Measurements from ENCODE around the gene RCSD1.
"Not testable (repeated sequence)": the region's sequence is repeated elsewhere in the genome, so short reads cannot be mapped to it uniquely, and the experiment has no call there.

Gene RCSD1

DNA sequence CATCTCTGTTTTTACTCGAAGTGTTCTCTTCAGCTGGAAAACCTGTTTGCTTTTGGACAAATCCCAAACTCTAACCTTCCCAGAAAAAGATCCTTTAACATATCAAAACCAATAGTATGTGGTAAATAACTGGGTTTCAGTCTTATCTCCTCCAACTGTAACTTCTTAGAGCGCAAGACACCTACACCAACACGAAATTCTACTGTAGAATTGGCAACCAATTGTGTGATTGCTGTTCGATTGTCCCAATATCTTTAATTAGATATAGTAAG, 85.9 kb downstream of the RCSD1 start:
- no peak for DNase-seq (ENCODE audit: low read depth)

GRCh38 chr1:167717351-167717750, 87.3 kb downstream of the RCSD1 start:
- DNase-seq (ENCODE audit: low read depth): no peak

DNA sequence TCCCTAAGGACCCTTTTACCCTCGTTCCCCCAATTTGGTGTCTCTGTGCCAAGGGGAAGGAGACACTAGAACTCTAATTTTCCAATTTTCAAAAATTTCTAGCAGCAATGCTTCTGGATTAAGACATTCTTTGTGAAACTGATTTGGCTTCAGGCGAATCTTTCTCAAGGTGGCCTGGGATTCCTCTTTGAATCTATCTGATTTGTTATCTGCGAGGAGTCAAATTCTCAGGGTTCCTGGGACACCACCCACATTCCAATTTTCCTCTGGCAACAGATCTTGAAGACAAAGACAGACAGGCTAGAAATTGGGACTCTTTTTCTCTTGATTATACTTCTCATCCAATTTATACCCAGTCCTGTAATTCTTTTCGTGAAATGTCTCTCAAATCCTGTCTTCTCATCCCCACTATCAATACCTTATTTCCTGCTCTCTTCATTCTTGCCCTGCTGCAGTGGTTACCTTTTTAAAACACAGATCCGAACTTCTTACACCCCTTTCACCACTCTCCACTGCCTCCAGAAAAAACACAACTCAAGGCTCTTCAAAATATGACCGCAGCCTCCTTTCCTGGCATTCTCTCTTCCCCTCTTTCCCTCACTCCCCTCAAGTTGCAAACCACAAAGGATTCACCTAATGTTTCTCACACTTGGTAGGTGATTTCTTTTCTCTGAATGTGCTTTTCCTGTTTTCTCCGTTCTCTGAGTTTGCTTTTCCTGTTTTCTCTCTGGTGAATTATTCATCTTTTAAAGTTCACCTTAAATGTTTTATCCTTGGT, 89.1 kb downstream of the RCSD1 start:
- no peak for DNase-seq (ENCODE audit: low read depth)

- DNase-seq (ENCODE audit: low read depth): not testable (repeated sequence)
Measured at GRCh38 chr1:167719715-167720421, 89.8 kb downstream of the RCSD1 start.

- DNase-seq (ENCODE audit: low read depth): no peak
Measured at GRCh38 chr1:167720965-167721616, 91.1 kb downstream of the RCSD1 start.

GRCh38 chr1:167721617-167722151, 91.7 kb downstream of the RCSD1 start, which contains the start of gene MPZL1:
Gene MPZL1, plus strand, starts transcription at chr1:167721982. Its CDS starts 170 bp downstream, at chr1:167722152.
- peak; percentile 90 for DNase-seq (ENCODE audit: low read depth)

- no peak for DNase-seq (ENCODE audit: low read depth)
Measured at GRCh38 chr1:167722152-167722869, 92.3 kb downstream of the RCSD1 start.

GRCh38 chr1:167722870-167723251, 92.8 kb downstream of the RCSD1 start:
- DNase-seq (ENCODE audit: low read depth): no peak

- DNase-seq (ENCODE audit: low read depth): no peak
Measured at GRCh38 chr1:167723707-167724323, 93.8 kb downstream of the RCSD1 start.

DNA sequence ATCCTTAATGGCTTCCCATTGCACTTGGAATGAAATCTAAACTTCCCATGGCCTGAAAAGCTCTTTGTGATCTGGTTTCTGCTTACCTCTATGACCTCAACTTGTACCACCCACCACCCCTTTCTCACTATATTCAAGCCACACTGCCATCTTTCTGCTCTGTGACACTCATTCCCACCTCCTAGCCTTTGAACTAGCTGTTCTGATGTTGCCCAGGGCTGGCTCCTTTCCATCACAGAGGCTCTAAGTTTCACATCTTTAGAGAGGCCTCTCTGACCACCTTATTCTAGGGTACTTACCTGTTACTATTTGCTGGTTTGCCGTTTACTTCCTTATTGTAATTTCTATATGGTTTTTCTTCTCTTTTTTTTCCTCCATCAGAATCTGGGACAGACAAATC, 96.0 kb downstream of the RCSD1 start:
- DNase-seq (ENCODE audit: low read depth): no peak

DNA sequence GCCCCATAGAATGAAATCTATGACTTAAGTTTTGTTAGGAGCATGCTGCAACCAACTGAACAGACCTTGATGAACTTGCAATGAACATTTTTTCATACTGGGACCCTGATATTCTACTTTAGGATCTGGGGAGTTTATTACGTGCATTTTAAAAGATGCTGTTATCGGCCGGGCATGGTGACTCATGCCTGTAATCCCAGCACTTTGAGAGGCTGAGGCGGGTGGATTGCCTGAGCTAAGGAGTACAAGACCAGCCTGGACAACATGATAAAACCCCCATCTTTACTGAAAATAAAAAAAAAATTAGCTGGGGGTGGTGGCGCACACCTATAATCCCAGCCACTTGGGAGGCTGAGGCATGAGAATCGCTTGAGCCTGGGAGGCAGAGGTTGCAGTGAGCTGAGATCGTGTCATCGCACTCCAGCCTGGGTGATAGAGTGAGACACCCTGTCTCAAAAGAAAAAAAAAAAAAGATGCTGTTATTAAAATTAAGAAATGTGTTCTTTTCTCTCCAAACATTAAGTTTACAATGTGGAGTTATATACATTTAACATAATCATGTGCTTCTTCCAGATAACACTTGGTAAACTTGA, 98.9 kb downstream of the RCSD1 start:
- DNase-seq (ENCODE audit: low read depth): no peak

GRCh38 chr1:167734227-167734626, 104.2 kb downstream of the RCSD1 start:
- no peak for DNase-seq (ENCODE audit: low read depth)

- no peak for DNase-seq (ENCODE audit: low read depth)
Measured at GRCh38 chr1:167734841-167735240, 104.8 kb downstream of the RCSD1 start.

DNA sequence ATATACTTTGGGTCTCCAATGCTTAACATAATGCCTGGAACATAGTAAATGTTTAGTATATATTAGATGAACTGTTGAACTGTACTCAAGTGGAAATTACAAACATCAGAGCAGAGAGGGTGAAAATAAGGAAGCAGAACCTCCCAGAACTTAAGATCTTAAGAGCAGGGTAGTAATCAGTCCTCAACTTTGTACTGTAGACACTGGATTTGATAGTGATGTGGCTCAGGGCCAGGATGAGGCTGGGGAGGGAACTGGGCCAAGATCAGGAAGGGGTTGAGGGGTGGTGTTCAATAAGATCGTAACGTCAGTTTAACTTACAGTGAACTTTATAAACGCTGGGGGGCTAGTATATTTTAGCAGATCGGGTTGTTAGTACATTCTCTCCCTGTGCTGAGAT, 107.1 kb downstream of the RCSD1 start:
- DNase-seq (ENCODE audit: low read depth): no peak

GRCh38 chr1:167738158-167738557, 108.1 kb downstream of the RCSD1 start:
- DNase-seq (ENCODE audit: low read depth): no peak

DNA sequence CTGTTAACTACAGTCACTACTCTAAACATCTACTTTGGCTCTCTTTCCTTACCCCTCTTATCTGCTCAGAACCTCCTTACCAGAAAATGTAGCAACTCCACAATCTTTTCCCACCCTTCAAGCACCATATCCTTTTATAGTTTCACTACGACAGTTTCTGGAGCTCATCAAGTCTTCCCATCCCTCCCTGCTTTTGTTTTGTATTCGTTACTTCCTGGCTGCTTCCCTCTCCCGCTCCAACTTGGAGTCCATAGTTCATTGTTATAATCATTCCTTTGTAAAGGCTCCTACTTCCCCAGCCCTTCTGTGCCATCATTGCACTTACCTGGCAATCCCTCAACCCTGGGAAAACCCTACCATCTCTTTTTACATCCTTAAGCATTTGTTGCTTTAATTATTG, 109.7 kb downstream of the RCSD1 start:
- DNase-seq (ENCODE audit: low read depth): no peak

DNA sequence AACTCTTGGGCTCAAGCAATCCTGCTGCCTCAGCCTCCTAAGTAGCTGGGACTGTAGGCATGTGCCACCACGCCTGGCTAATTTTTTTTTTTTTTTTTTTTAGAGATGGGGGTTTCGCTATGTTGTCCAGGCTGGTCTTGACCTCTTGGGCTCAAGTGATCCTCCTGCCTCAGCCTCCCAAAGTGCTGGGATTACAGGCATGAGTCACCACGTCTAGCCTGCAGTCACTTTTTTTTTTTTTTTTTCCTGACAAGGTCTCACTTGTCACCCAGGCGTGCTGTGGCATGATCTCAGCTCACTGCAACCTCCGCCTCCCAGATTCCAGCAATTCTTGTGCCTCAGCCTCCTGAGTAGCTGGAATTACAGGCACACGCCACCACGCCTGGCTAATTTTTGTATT, 111.1 kb downstream of the RCSD1 start:
- not testable (repeated sequence) for DNase-seq (ENCODE audit: low read depth)

DNA sequence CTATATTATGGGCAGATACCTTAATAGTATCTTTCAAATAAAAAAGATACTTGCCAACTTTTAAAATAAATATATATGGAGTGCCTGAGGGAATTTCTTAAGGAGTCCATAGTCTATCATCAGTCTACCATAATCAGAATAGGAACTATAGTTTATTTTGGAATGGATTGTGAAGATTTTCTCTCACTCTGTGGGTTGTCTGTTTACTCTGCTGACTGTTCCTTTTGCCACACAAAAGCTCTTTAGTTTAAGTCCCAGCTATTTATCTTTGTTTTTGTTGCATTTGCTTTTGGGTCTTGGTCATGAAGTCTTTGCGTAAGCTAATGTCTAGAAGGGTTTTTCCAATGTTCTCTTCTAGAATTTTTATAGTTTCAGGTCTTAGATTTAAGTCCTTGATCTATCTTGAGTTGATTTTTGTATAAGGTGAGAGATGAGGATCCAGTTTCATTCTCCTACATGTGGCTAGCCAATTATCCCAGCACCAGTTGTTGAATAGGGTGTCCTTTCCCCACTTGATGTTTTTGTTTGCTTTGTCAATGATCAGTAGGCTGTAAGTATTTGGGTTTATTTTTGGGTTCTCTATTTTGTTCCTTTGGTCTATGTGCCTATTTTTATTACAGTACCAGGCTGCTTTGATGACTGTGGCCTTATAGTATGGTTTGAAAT, 112.5 kb downstream of the RCSD1 start:
- not testable (repeated sequence) for DNase-seq (ENCODE audit: low read depth)

DNA sequence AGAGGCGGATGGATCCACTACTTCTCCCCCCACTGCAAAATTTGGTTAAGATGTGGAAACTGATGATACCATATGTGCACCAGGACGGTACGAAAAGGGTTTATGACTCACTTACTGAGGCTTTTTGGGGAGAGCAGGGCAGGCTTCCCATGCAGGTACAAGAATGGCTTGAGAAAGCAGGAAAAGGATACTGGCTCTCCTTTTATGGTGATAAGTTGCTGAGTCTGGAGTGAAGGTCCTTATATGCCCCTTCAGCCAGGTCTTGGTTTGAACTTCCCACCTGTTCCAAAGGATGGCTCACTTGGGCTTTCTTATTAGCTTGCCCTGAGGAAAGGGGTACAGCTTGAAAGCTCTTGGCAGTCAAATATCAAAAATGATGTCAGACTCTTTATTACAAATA, 114.9 kb downstream of the RCSD1 start:
- DNase-seq (ENCODE audit: low read depth): no peak

DNA sequence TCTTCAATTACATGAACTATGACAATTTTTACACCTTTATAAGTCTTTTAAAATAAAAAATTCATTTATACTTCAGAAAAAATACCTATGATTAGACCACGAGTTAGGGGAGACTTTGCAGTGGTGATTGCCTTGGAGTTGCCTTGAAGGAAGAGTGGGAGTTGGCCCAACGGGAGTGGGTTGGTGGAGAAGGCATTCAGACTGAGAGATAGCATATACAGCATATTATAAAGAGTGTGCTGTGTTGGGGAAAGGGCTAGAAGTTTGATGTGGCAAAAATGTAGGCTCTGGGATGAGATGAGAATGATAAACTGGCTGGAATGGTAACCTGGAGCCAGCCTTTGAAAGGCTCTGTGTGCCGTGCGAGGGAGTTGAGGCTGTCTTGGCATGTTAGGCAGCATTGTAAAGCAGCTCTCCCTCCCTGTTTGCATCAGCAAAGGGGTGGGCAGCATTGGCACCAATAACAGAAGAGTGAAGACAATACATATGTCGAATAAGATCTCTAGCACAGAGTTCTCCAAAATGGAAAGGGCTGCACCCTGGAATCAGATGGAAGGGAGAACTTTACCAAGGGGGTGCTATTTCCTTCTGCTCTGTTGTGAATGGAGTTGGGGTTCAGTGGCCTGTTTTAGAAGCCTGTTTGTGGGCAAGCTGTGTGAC, 116.1 kb downstream of the RCSD1 start:
- no peak for DNase-seq (ENCODE audit: low read depth)

Measured in activated T-cell treated with anti-CD3 and anti-CD28 coated beads for 48 hours (primary cell).